ENCODE measurements around the gene HVCN1.

DNA sequence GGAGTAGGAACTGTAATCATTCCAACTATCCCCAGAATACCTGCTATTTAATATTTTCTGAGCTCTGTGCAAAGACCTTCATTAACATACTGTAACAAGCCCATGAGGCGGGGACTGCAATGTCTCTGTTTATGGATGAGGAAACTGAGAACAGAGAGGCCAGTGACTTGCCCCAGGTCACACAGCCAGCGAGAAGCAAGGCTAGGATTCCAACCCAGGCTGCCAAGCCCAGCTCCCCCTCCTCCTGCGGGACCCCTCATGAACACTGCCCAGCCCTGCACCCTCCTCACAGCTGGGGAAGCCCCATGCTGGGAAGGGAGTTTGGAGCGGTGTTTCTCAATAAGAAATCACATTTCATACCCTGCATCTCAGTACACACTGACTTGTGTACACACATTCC, 10.9 kb downstream of the HVCN1 start:
- TF ChIP-seq EP300 (IDR thresholded peaks at IDR 0.05; ENCODE audit: borderline replicate concordance) (no peak), FOXM1 (IDR thresholded peaks at IDR 0.05; ENCODE audit: borderline replicate concordance, low read depth) (no peak), TAF1 (IDR thresholded peaks at IDR 0.05; ENCODE audit: low read depth) (no peak), RAD21 (IDR thresholded peaks at IDR 0.05; ENCODE audit: low read depth) (no peak), YY1 (IDR thresholded peaks at IDR 0.05; ENCODE audit: low read depth) (no peak), NFIC (IDR thresholded peaks at IDR 0.05) (no peak)
- TF ChIP-seq, protein P1, sequence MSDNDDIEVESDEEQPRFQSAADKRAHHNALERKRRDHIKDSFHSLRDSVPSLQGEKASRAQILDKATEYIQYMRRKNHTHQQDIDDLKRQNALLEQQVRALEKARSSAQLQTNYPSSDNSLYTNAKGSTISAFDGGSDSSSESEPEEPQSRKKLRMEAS (IDR thresholded peaks at IDR 0.05) = no peak

Data from Ishikawa (cell line).